ENCODE measurements around the gene BUD31.

DNA sequence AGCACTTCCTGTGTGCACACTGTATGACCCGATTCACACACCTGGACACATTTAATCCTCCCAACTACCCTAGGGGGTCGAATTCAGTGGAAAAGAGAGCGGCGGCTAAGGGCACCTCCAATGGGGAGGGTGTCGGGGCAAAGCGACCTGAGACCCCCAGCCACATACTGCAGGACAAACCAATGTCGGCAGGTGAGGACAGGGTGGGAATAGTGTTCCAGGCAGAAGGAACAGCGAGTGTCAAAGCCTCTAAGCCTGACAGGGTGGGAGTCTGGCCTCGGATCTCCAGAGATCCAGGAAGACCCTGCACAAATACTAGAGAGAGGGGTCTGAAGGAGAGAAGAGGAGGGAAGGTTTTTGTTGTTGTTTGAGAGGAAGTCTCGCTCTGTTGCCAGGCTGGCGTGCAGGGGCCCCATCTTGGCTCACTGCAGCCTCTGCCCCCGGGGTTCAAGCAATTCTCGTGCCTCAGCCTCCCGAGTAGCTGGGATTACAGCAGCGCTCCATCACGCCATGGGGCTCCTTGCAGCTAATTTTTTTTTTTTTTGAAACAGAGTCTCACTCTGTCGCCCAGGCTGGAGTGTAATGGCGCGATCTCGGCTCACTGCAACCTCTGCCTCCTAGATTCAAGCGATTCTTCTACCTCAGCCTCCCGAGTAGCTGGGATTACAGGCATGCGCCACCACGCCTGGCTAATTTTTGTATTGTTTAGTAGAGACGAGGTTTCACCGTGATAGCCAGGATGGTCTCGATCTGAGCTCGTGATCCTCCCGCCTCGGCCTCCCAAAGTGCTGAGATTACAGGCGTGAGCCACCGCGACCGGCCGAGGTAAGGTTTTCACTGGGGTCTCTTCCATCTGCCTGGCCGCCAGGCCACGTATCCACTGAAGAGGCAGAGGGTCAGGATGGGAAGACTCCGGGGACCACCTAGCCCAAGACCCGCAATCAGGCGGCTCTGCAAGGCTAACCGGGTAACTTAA lies 35.4 kb upstream of the BUD31 start:
- TF ChIP-seq CTCF (CRISPR knock-in tag; IDR thresholded peaks at IDR 0.05) (no peak), POLR2A (IDR thresholded peaks at IDR 0.05; ENCODE audit: insufficient read depth in 1 of 2, low read depth in 2 of 2, low read length in 2 of 2) (no peak), RARG (CRISPR knock-in tag; IDR thresholded peaks at IDR 0.05; ENCODE audit: low read depth) (no peak), ZFP36 (IDR thresholded peaks at IDR 0.05; ENCODE audit: borderline replicate concordance, low read depth, low read length, partially characterized antibody) (no peak), ZNF800 (CRISPR knock-in tag; IDR thresholded peaks at IDR 0.05) (no peak), AHDC1 (CRISPR knock-in tag; IDR thresholded peaks at IDR 0.05; ENCODE audit: borderline replicate concordance) (no peak), KAT8 (CRISPR knock-in tag; IDR thresholded peaks at IDR 0.05) (no peak), CBX2 (IDR thresholded peaks at IDR 0.05; ENCODE audit: low read depth, low read length) (no peak), CBX2 (CRISPR knock-in tag; IDR thresholded peaks at IDR 0.05; ENCODE audit: low read depth) (no peak), SP1 (IDR thresholded peaks at IDR 0.05) (no peak), SP1 (CRISPR knock-in tag; IDR thresholded peaks at IDR 0.05) (no peak), HNRNPL (IDR thresholded peaks at IDR 0.05; ENCODE audit: low read depth, low read length) (no peak), EZH2 (conservative IDR thresholded peaks at IDR 0.05; ENCODE audit: low read depth, low read length) (no peak), DNMT1 (CRISPR knock-in tag; IDR thresholded peaks at IDR 0.05) (no peak)
- TF ChIP-seq, protein P1, sequence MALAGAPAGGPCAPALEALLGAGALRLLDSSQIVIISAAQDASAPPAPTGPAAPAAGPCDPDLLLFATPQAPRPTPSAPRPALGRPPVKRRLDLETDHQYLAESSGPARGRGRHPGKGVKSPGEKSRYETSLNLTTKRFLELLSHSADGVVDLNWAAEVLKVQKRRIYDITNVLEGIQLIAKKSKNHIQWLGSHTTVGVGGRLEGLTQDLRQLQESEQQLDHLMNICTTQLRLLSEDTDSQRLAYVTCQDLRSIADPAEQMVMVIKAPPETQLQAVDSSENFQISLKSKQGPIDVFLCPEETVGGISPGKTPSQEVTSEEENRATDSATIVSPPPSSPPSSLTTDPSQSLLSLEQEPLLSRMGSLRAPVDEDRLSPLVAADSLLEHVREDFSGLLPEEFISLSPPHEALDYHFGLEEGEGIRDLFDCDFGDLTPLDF (CRISPR knock-in tag; IDR thresholded peaks at IDR 0.05), result no peak
- TF ChIP-seq, protein P2, sequence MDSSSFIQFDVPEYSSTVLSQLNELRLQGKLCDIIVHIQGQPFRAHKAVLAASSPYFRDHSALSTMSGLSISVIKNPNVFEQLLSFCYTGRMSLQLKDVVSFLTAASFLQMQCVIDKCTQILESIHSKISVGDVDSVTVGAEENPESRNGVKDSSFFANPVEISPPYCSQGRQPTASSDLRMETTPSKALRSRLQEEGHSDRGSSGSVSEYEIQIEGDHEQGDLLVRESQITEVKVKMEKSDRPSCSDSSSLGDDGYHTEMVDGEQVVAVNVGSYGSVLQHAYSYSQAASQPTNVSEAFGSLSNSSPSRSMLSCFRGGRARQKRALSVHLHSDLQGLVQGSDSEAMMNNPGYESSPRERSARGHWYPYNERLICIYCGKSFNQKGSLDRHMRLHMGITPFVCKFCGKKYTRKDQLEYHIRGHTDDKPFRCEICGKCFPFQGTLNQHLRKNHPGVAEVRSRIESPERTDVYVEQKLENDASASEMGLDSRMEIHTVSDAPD (CRISPR knock-in tag; IDR thresholded peaks at IDR 0.05), result no peak

Measured in HepG2 (cell line).